SK-N-SH (cell line): ENCODE results near the gene LYZL2. TPM values are rescaled to one million over a fixed set of nuclear protein-coding genes. Genes with fewer than 3 reads are reported as not detected.

Experiments used
- CTCF ChIA-PET: fragments of 300-600, 350-600 bp; formaldehyde crosslinking; extraction: SDS; loops from one replicate; lab custom pipeline; 2021; lab: Yijun Ruan, JAX
- POLR2A ChIA-PET: fragments of 350-600 bp; sonication (Branson Sonifier 250); formaldehyde crosslinking; extraction: SDS; loops from one replicate; lab custom pipeline; 2020; ENCODE audit warnings: antibody characterized with exemption, inconsistent platforms; lab: Yijun Ruan, JAX
- DNase-seq: peaks from one replicate; pipeline ENCODE4 v3.0.0; 2012
- H2AFZ ChIP-seq: fragments of 200-600 bp; sonication (generic); 2 replicates; pipeline ENCODE4 v1.8.1; 2016; ENCODE audit warnings: antibody characterized with exemption, mild to moderate bottlenecking, low read depth
- H3F3A ChIP-seq: fragments of 200-600 bp; sonication (generic); replicated peaks from 2 replicates; pipeline ENCODE3; 2016; ENCODE audit warnings: antibody characterized with exemption, mild to moderate bottlenecking; ENCODE audit not compliant: insufficient read depth
- H3K27ac ChIP-seq, 2 experiments: fragments of 200-500 bp in 1 of 2; fragments of 200-600 bp in 1 of 2; sonication (Bioruptor generic) in 1 of 2; sonication (generic), shearing (Covaris generic) in 1 of 2; 2 replicates each; pipeline versions ENCODE4 v1.5.1 to v1.6.1; 2014 to 2016; ENCODE audit warnings: low read depth in 2 of 2, inconsistent platforms in 1 of 2, low read length in 1 of 2, mild to moderate bottlenecking in 1 of 2, mixed read lengths in 1 of 2
- H3K27me3 ChIP-seq: fragments of 200-600 bp; sonication (generic), shearing (Covaris generic); 2 replicates; pipeline ENCODE4 v1.6.1; 2016; ENCODE audit warnings: mixed run types; ENCODE audit not compliant: insufficient read depth
- H3K36me3 ChIP-seq, 2 experiments: fragments of 200-500 bp in 1 of 2; fragments of 200-600 bp in 1 of 2; sonication (Bioruptor generic) in 1 of 2; sonication (generic) in 1 of 2; replicated peaks in 1 of 2; 2 replicates each; pipeline versions ENCODE3 to v1.5.1; 2014 to 2016; ENCODE audit warnings: low read length in 1 of 2, mild to moderate bottlenecking in 1 of 2; ENCODE audit not compliant: insufficient read depth in 2 of 2, control insufficient read depth in 1 of 2
- H3K4me1 ChIP-seq, 2 experiments: fragments of 200-500 bp in 1 of 2; fragments of 200-600 bp in 1 of 2; sonication (Bioruptor generic) in 1 of 2; sonication (generic), shearing (Covaris generic) in 1 of 2; 2 replicates each; pipeline versions ENCODE4 v1.5.1 to v1.6.1; 2014 to 2016; ENCODE audit warnings: low read depth in 1 of 2, low read length in 1 of 2, mixed run types in 1 of 2; ENCODE audit not compliant: insufficient read depth in 2 of 2, control insufficient read depth in 1 of 2
- H3K4me2 ChIP-seq: fragments of 200-600 bp; sonication (generic), shearing (Covaris generic); 2 replicates; pipeline ENCODE4 v1.6.1; 2017; ENCODE audit warnings: mixed run types
- H3K4me3 ChIP-seq, 2 experiments: fragments of 200-500 bp in 1 of 2; fragments of 200-600 bp in 1 of 2; sonication (Bioruptor generic) in 1 of 2; sonication (generic), shearing (Covaris generic) in 1 of 2; 2 replicates each; pipeline versions ENCODE4 v1.5.1 to v1.8.1; 2014 to 2016; ENCODE audit warnings: low read depth in 2 of 2, inconsistent platforms in 1 of 2, low read length in 1 of 2, mild to moderate bottlenecking in 1 of 2, mixed read lengths in 1 of 2, moderate library complexity in 1 of 2
- H3K79me2 ChIP-seq: fragments of 200-600 bp; sonication (generic); 2 replicates; pipeline ENCODE4 v1.8.1; 2017; ENCODE audit warnings: mild to moderate bottlenecking; ENCODE audit not compliant: insufficient read depth
- H3K9ac ChIP-seq: fragments of 200-600 bp; sonication (generic); 2 replicates; pipeline ENCODE4 v1.6.1; 2017; ENCODE audit warnings: mixed run types
- H3K9me2 ChIP-seq: fragments of 200-600 bp; sonication (generic); 2 replicates; pipeline ENCODE4 v1.6.1; 2017; ENCODE audit warnings: mixed run types
- H3K9me3 ChIP-seq: fragments of 200-600 bp; sonication (generic); 2 replicates; pipeline ENCODE4 v1.6.1; 2017; ENCODE audit warnings: mixed run types, mild to moderate bottlenecking, moderate library complexity
- H4K20me1 ChIP-seq: fragments of 200-600 bp; sonication (generic); 2 replicates; pipeline ENCODE4 v1.6.1; 2017; ENCODE audit warnings: mild to moderate bottlenecking, mixed run types; ENCODE audit not compliant: insufficient read depth
- ELF1 ChIP-seq: IDR thresholded peaks from 2 replicates; pipeline ENCODE4 v1.4.0; 2012
- EP300 ChIP-seq, 2 experiments: IDR thresholded peaks; 2 replicates each; pipeline versions ENCODE4 v1.4.0 to v1.6.1; 2012; ENCODE audit warnings: borderline replicate concordance in 1 of 2, low read depth in 1 of 2, low read length in 1 of 2
- EZH2phosphoT487 ChIP-seq: fragments of 200-600 bp; sonication (generic); IDR thresholded peaks from 2 replicates; pipeline ENCODE4 v1.6.1; 2017; ENCODE audit warnings: low read depth, mixed run types, mild to moderate bottlenecking, antibody characterized with exemption, moderate library complexity, borderline replicate concordance
- GABPA ChIP-seq: IDR thresholded peaks from 2 replicates; pipeline ENCODE4 v1.4.0; 2012; ENCODE audit warnings: low read depth, mild to moderate bottlenecking
- NRF1 ChIP-seq: IDR thresholded peaks from 2 replicates; pipeline ENCODE4 v1.6.1; 2012; ENCODE audit warnings: low read depth, mild to moderate bottlenecking, low read length
- SMC3 ChIP-seq: IDR thresholded peaks from 2 replicates; pipeline ENCODE4 v1.6.1; 2012; ENCODE audit warnings: low read depth, low read length, improper control_type of control experiment
- TAF1 ChIP-seq: IDR thresholded peaks from 2 replicates; pipeline ENCODE4 v1.6.1; 2012; ENCODE audit warnings: low read depth, mild to moderate bottlenecking, low read length, moderate library complexity, borderline replicate concordance
- TCF12 ChIP-seq: IDR thresholded peaks from 2 replicates; pipeline ENCODE4 v1.4.0; 2012
- TEAD4 ChIP-seq: IDR thresholded peaks from 2 replicates; pipeline ENCODE4 v1.4.0; 2012; ENCODE audit warnings: mild to moderate bottlenecking, borderline replicate concordance; ENCODE audit not compliant: insufficient read depth
- WGBS: methylation state at CpG from one replicate; pipeline ENCODE4 v1.1.6; 2017; ENCODE audit warnings: low lambda C conversion rate; 5-methylcytosine and 5-hydroxymethylcytosine counted together
- polyA plus RNA-seq, 3 experiments: library from polyadenylated mRNA; depleted of rRNA; stranded (reverse); fragments of >200 nt; gene quantifications; 2 replicates each; pipeline ENCODE4 v1.2.3, GENCODE V29; 2012
- TF ChIP-seq, protein P1 (sequence below): IDR thresholded peaks from 2 replicates; pipeline ENCODE4 v1.6.1; 2012; ENCODE audit warnings: mild to moderate bottlenecking, low read depth, low read length, moderate library complexity
- TF ChIP-seq, protein P2 (sequence below): fragments of 200-600 bp; sonication (generic); IDR thresholded peaks from 2 replicates; pipeline ENCODE4 v1.6.1; 2017; ENCODE audit warnings: antibody characterized with exemption, mild to moderate bottlenecking, moderate library complexity
- TF ChIP-seq, protein P3 (sequence below): IDR thresholded peaks from 2 replicates; pipeline ENCODE4 v1.4.0; 2012; ENCODE audit warnings: low read depth

The LYZL2 gene
- polyA plus RNA-seq, 1 of the 3 experiments (the other 2 are of a cell fraction): not detected

DNA sequence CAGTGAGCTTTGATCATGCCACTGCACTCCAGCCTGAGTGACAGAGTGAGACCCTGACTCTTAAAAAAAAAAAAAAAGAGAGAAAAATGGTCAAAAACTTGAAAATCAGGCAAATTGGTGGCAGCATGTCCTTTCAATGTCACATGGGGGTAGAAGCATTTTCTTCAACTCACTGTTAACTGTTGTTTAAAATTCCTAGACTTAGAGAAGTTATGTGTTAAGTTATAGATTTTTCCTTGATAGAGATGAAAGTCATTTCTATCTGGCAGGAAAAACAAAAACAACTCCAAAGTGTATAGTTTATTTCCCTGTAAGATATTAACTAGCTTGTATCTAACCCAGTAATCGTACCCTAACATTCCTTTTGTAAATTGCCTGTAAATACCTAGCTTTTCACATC lies 26.8 kb downstream of the LYZL2 start:
- H3K4me2 ChIP-seq: no peak overlapping the region
- H3K4me1 ChIP-seq: peaks cover 0 to 2% of the 10 kb centered on the region in 2 experiments; a peak in 1 of 4 replicates
- H3F3A ChIP-seq: no peaks in the 10 kb centered on the region
- H4K20me1 ChIP-seq: no peaks in the 10 kb centered on the region
- H3K4me3 ChIP-seq: no peak overlapping the region
- no peak for TF ChIP-seq TEAD4
- no peak for TF ChIP-seq TCF12
- no peak for TF ChIP-seq SMC3
- no peak for TF ChIP-seq EP300 (IDR thresholded peaks at IDR 0.05; ENCODE audit: borderline replicate concordance in 1 of 2, low read depth in 1 of 2, low read length in 1 of 2)
- TF ChIP-seq GABPA: no peak
- CTCF ChIA-PET: interaction anchor here (1.5 to 9.1 kb wide), 2 partner anchors 12 to 15 kb away, joined by 5 to 70 read pairs; no protein-coding TSS in a partner anchor
- POLR2A ChIA-PET: no interaction called here
- H3K27me3 ChIP-seq: no peaks in the 10 kb centered on the region
- H3K27ac ChIP-seq: no peak overlapping the region
- H3K9me2 ChIP-seq: no peaks in the 10 kb centered on the region
- no peak for DNase-seq
- WGBS: 90% methylated on average over 1 of the region's 1 CpG
- no peaks in the 10 kb centered on the region for H3K79me2 ChIP-seq
- H3K9me3 ChIP-seq: no peaks in the 10 kb centered on the region
- H3K36me3 ChIP-seq: no peaks in the 10 kb centered on the region
- H3K9ac ChIP-seq: no peak overlapping the region
- H2AFZ ChIP-seq: no peak overlapping the region

DNA sequence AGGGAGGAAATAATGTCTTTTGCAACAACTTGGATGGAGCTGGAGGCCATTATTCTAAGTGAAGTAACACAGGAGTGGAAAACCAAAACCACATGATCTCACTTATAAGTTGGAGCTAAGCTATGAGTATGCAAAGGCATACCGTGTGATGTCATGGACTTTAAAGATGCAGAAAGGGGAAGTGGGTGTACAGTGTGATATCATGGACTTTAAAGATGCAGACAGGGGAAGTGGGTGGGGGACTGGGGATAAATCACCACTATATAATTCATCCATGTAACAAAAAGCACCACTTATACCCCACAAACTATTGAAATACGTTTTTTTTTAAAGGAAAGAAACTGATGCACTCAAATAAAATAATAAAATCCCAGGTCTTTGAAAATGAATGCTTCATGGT lies 29.5 kb downstream of the LYZL2 start:
- H3K9me2 ChIP-seq: no peaks in the 10 kb centered on the region
- no peaks in the 10 kb centered on the region for H3K36me3 ChIP-seq
- CTCF ChIA-PET: interaction anchor here (0.9 to 9.1 kb wide), 4 partner anchors 9 to 208 kb away, joined by 3 to 70 read pairs (median 6); no protein-coding TSS in a partner anchor
- WGBS: 33% methylated on average over 2 of the region's 2 CpGs
- peaks cover 0 to 3% of the 10 kb centered on the region in 2 experiments; a peak in 1 of 4 replicates for H3K4me1 ChIP-seq
- H3F3A ChIP-seq: no peaks in the 10 kb centered on the region
- H2AFZ ChIP-seq: no peak overlapping the region
- H3K27me3 ChIP-seq: no peaks in the 10 kb centered on the region; the same call in 1 of the 2 replicates
- POLR2A ChIA-PET: no interaction called here
- H3K4me3 ChIP-seq: no peak overlapping the region
- H3K9ac ChIP-seq: no peak overlapping the region
- H3K4me2 ChIP-seq: no peak overlapping the region
- H3K79me2 ChIP-seq: no peaks in the 10 kb centered on the region
- H3K27ac ChIP-seq: no peak overlapping the region
- no peaks in the 10 kb centered on the region for H4K20me1 ChIP-seq
- no peak for DNase-seq
- no peaks in the 10 kb centered on the region for H3K9me3 ChIP-seq
- TF ChIP-seq TAF1: no peak
- no peak for TF ChIP-seq ELF1
- no peak for TF ChIP-seq NRF1
- TF ChIP-seq, protein P1, sequence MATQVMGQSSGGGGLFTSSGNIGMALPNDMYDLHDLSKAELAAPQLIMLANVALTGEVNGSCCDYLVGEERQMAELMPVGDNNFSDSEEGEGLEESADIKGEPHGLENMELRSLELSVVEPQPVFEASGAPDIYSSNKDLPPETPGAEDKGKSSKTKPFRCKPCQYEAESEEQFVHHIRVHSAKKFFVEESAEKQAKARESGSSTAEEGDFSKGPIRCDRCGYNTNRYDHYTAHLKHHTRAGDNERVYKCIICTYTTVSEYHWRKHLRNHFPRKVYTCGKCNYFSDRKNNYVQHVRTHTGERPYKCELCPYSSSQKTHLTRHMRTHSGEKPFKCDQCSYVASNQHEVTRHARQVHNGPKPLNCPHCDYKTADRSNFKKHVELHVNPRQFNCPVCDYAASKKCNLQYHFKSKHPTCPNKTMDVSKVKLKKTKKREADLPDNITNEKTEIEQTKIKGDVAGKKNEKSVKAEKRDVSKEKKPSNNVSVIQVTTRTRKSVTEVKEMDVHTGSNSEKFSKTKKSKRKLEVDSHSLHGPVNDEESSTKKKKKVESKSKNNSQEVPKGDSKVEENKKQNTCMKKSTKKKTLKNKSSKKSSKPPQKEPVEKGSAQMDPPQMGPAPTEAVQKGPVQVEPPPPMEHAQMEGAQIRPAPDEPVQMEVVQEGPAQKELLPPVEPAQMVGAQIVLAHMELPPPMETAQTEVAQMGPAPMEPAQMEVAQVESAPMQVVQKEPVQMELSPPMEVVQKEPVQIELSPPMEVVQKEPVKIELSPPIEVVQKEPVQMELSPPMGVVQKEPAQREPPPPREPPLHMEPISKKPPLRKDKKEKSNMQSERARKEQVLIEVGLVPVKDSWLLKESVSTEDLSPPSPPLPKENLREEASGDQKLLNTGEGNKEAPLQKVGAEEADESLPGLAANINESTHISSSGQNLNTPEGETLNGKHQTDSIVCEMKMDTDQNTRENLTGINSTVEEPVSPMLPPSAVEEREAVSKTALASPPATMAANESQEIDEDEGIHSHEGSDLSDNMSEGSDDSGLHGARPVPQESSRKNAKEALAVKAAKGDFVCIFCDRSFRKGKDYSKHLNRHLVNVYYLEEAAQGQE: no peak
- TF ChIP-seq EZH2phosphoT487: no peak
- TF ChIP-seq, protein P2, sequence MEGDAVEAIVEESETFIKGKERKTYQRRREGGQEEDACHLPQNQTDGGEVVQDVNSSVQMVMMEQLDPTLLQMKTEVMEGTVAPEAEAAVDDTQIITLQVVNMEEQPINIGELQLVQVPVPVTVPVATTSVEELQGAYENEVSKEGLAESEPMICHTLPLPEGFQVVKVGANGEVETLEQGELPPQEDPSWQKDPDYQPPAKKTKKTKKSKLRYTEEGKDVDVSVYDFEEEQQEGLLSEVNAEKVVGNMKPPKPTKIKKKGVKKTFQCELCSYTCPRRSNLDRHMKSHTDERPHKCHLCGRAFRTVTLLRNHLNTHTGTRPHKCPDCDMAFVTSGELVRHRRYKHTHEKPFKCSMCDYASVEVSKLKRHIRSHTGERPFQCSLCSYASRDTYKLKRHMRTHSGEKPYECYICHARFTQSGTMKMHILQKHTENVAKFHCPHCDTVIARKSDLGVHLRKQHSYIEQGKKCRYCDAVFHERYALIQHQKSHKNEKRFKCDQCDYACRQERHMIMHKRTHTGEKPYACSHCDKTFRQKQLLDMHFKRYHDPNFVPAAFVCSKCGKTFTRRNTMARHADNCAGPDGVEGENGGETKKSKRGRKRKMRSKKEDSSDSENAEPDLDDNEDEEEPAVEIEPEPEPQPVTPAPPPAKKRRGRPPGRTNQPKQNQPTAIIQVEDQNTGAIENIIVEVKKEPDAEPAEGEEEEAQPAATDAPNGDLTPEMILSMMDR: no peak
- TF ChIP-seq, protein P3, sequence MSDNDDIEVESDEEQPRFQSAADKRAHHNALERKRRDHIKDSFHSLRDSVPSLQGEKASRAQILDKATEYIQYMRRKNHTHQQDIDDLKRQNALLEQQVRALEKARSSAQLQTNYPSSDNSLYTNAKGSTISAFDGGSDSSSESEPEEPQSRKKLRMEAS: no peak
- no peak for TF ChIP-seq GABPA
